Keratinocyte (primary cell): ENCODE results near the gene MTNR1B.

Experiments used
- EZH2 ChIP-seq: IDR thresholded peaks from one replicate; pipeline ENCODE4 v1.6.1; 2012; ENCODE audit warnings: inconsistent platforms, mild to moderate bottlenecking, low read length, moderate library complexity
- TF ChIP-seq, protein P1 (sequence below), 3 experiments: IDR thresholded peaks in 1 of 3; conservative IDR thresholded peaks in 1 of 3; optimal IDR thresholded peaks in 1 of 3; 2 replicates in 2 of 3; 3 replicates in 1 of 3; pipeline versions ENCODE3 to v1.5.1; 2011; ENCODE audit warnings: low read length in 3 of 3, mild to moderate bottlenecking in 3 of 3, moderate library complexity in 2 of 3, control low read depth in 1 of 3, inconsistent platforms in 1 of 3; ENCODE audit not compliant: insufficient read depth in 2 of 3; ENCODE audit errors: extremely low read depth in 1 of 3

DNA sequence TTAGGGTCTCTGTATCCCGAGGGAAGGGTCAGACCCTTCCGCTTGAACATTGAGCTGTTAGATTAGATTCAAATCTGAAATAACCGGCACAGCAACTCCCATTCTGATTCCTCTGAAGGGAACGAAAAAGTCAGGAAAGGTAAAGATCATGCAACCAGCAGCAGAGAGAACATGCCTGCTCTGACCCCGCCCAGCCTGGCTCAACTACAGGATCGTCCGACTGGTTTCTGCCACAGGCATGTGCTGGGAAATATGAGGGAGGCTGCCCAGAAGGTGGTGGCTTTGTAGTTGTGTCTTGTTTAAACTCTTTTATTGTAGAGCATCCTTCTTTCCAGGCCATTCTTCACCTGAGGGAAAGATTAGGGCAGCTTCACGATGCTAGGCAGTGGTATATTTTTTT is 5.0 kb upstream of the MTNR1B start:
- TF ChIP-seq, protein P1, sequence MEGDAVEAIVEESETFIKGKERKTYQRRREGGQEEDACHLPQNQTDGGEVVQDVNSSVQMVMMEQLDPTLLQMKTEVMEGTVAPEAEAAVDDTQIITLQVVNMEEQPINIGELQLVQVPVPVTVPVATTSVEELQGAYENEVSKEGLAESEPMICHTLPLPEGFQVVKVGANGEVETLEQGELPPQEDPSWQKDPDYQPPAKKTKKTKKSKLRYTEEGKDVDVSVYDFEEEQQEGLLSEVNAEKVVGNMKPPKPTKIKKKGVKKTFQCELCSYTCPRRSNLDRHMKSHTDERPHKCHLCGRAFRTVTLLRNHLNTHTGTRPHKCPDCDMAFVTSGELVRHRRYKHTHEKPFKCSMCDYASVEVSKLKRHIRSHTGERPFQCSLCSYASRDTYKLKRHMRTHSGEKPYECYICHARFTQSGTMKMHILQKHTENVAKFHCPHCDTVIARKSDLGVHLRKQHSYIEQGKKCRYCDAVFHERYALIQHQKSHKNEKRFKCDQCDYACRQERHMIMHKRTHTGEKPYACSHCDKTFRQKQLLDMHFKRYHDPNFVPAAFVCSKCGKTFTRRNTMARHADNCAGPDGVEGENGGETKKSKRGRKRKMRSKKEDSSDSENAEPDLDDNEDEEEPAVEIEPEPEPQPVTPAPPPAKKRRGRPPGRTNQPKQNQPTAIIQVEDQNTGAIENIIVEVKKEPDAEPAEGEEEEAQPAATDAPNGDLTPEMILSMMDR (optimal IDR thresholded peaks at IDR 0.05 in 1 of 3, IDR thresholded peaks at IDR 0.05 in 1 of 3, conservative IDR thresholded peaks at IDR 0.05 in 1 of 3; ENCODE audit: extremely low read depth in 1 of 3, insufficient read depth in 2 of 3, low read length in 3 of 3): no peak
- TF ChIP-seq EZH2: no peak
